ENCODE results near the gene ASXL2.
"Not testable (repeated sequence)": the region's sequence is repeated elsewhere in the genome, so short reads cannot be mapped to it uniquely, and the experiment has no call there.

The ASXL2 gene

GRCh38 chr2:25728559-25728958 lies 149.7 kb downstream of the ASXL2 start:
- DNase-seq = no peak

GRCh38 chr2:25726522-25726921 lies 151.8 kb downstream of the ASXL2 start:
- DNase-seq = no peak

GRCh38 chr2:25725877-25726276 lies 152.4 kb downstream of the ASXL2 start:
- no peak for DNase-seq

- no peak for DNase-seq
Observed at GRCh38 chr2:25724756-25725155, 153.5 kb downstream of the ASXL2 start.

- DNase-seq = no peak
Observed at GRCh38 chr2:25722224-25722623, 156.1 kb downstream of the ASXL2 start.

- no peak for DNase-seq
Observed at GRCh38 chr2:25720575-25720974, 157.7 kb downstream of the ASXL2 start.

- no peak for DNase-seq
Observed at GRCh38 chr2:25714740-25715139, 163.5 kb downstream of the ASXL2 start.

GRCh38 chr2:25712455-25712854 lies 165.8 kb downstream of the ASXL2 start:
- no peak for DNase-seq

GRCh38 chr2:25711675-25712354 lies 166.5 kb downstream of the ASXL2 start:
- DNase-seq = no peak

GRCh38 chr2:25710750-25711149 lies 167.5 kb downstream of the ASXL2 start:
- DNase-seq = no peak

GRCh38 chr2:25709349-25709748 lies 168.9 kb downstream of the ASXL2 start:
- DNase-seq = no peak

GRCh38 chr2:25707927-25708590 lies 170.2 kb downstream of the ASXL2 start:
- DNase-seq = peak; percentile 42

GRCh38 chr2:25705575-25705974 lies 172.7 kb downstream of the ASXL2 start:
- not testable (repeated sequence) for DNase-seq

- DNase-seq = no peak
Observed at GRCh38 chr2:25701801-25702200, 176.5 kb downstream of the ASXL2 start.

- DNase-seq = no peak
Observed at GRCh38 chr2:25700221-25700660, 178.0 kb downstream of the ASXL2 start.

GRCh38 chr2:25699216-25699615 lies 179.1 kb downstream of the ASXL2 start:
- DNase-seq = no peak

- DNase-seq = no peak
Observed at GRCh38 chr2:25698752-25699151, 179.5 kb downstream of the ASXL2 start.

- no peak for DNase-seq
Observed at GRCh38 chr2:25697559-25698341, 180.5 kb downstream of the ASXL2 start.

GRCh38 chr2:25692737-25693445 lies 185.4 kb downstream of the ASXL2 start:
- DNase-seq = no peak

- no peak for DNase-seq
Observed at GRCh38 chr2:25692143-25692542, 186.1 kb downstream of the ASXL2 start.

- DNase-seq = no peak
Observed at GRCh38 chr2:25690058-25690457, 188.2 kb downstream of the ASXL2 start.

GRCh38 chr2:25688236-25688635 lies 190.1 kb downstream of the ASXL2 start:
- DNase-seq = no peak

- peak; percentile 38 for DNase-seq
Observed at GRCh38 chr2:25685741-25686140, 192.5 kb downstream of the ASXL2 start.
